ENCODE results near the gene TSGA10. TPM values are rescaled to one million over a fixed set of nuclear protein-coding genes. Genes with fewer than 3 reads are reported as not detected.
"Not testable (repeated sequence)": the region's sequence is repeated elsewhere in the genome, so short reads cannot be mapped to it uniquely, and the experiment has no call there.

Gene TSGA10
- total RNA-seq = 10 to 100 TPM; 15.0 to 17.1 TPM

- ATAC-seq (peak; percentile 99), DNase-seq (peak; percentile 89 to 94 (median 94))
- TF ChIP-seq CTCF (IDR thresholded peaks at IDR 0.05) = peak in 1 of 7 experiments; percentile 19
- TF ChIP-seq POLR2A (IDR thresholded peaks at IDR 0.05) = peak; percentile 84 to 94 (median 92)
- H3K4me3 ChIP-seq = peak within 1 kb of the TSS; percentile 17 to 66
- intact Hi-C loops (cut with DNase I) = no loop called here
- 0% methylated on average over 30 to 70 of the region's 70 CpGs for WGBS, 2 donors
- no peaks in the 10 kb centered on the region for H3K27me3 ChIP-seq
- H3K9me3 ChIP-seq = no peaks in the 10 kb centered on the region
- no peaks in the 10 kb centered on the region for H3K36me3 ChIP-seq (replicated peaks in 1 of 2; ENCODE audit: insufficient read depth in 1 of 2, low read depth in 2 of 2)
- peaks cover 24% of the 10 kb centered on the region for H3K4me1 ChIP-seq
- H3K27ac ChIP-seq = peak within 1 kb of the TSS; percentile 68 to 98 (median 91)
Measured at GRCh38 chr2:99154643-99155536, at the start of gene TSGA10, which contains the start of gene LIPT1. TSS of gene TSGA10 (minus strand) at chr2:99154942. CDS start at chr2:99109439, 45,503 bp downstream. TSS of gene LIPT1 (plus strand) at chr2:99154967. CDS start at chr2:99161958, 6,991 bp downstream.

GRCh38 chr2:99201959-99202678 lies 47.4 kb upstream of the TSGA10 start:
- 84 to 94% methylated on average over 4 of the region's 4 CpGs for WGBS, 2 donors
- intact Hi-C loops (cut with DNase I) = no loop called here
- TF ChIP-seq POLR2A (IDR thresholded peaks at IDR 0.05) = no peak
- TF ChIP-seq CTCF (IDR thresholded peaks at IDR 0.05) = peak in 1 of 7 experiments; percentile 12
- no peak overlapping the region for H3K27ac ChIP-seq
- ATAC-seq (no peak), DNase-seq (no peak)
- H3K4me3 ChIP-seq = no peak overlapping the region
- no peaks in the 10 kb centered on the region for H3K4me1 ChIP-seq
- H3K27me3 ChIP-seq = no peaks in the 10 kb centered on the region
- peaks cover 0 to 10% of the 10 kb centered on the region in 2 donors for H3K36me3 ChIP-seq (replicated peaks in 1 of 2; ENCODE audit: insufficient read depth in 1 of 2, low read depth in 2 of 2)
- H3K9me3 ChIP-seq = no peaks in the 10 kb centered on the region

- intact Hi-C loops (cut with DNase I) = no loop called here
- no peak overlapping the region for H3K27ac ChIP-seq
- peaks cover 0 to 23% of the 10 kb centered on the region in 2 donors for H3K36me3 ChIP-seq (replicated peaks in 1 of 2; ENCODE audit: insufficient read depth in 1 of 2, low read depth in 2 of 2)
- no peak overlapping the region for H3K4me3 ChIP-seq
- no peaks in the 10 kb centered on the region for H3K27me3 ChIP-seq
- DNase-seq (no peak), ATAC-seq (no peak)
- no peaks in the 10 kb centered on the region for H3K9me3 ChIP-seq
- no peaks in the 10 kb centered on the region for H3K4me1 ChIP-seq
- 79 to 84% methylated on average over 7 of the region's 7 CpGs for WGBS, 2 donors
- TF ChIP-seq POLR2A (IDR thresholded peaks at IDR 0.05) = no peak
- TF ChIP-seq CTCF (IDR thresholded peaks at IDR 0.05) = no peak
Measured at GRCh38 chr2:99200076-99200800, 45.5 kb upstream of the TSGA10 start.

GRCh38 chr2:99198103-99198841 lies 43.5 kb upstream of the TSGA10 start:
- intact Hi-C loops (cut with DNase I) = no loop called here
- H3K9me3 ChIP-seq = no peaks in the 10 kb centered on the region
- H3K27ac ChIP-seq = no peak overlapping the region
- H3K36me3 ChIP-seq (replicated peaks in 1 of 2; ENCODE audit: insufficient read depth in 1 of 2, low read depth in 2 of 2) = peaks cover 0 to 25% of the 10 kb centered on the region in 2 donors
- no peaks in the 10 kb centered on the region for H3K27me3 ChIP-seq
- H3K4me1 ChIP-seq = no peaks in the 10 kb centered on the region
- no peak overlapping the region for H3K4me3 ChIP-seq
- no peak for DNase-seq
- 79 to 92% methylated on average over 6 of the region's 6 CpGs for WGBS, 2 donors
- no peak for TF ChIP-seq CTCF (IDR thresholded peaks at IDR 0.05)
- no peak for TF ChIP-seq POLR2A (IDR thresholded peaks at IDR 0.05)
- no peak for ATAC-seq

- intact Hi-C loops (cut with DNase I); H3K27ac ChIP-seq; H3K4me3 ChIP-seq; ATAC-seq; H3K27me3 ChIP-seq; H3K9me3 ChIP-seq; H3K4me1 ChIP-seq; DNase-seq: not testable (repeated sequence)
- H3K36me3 ChIP-seq (replicated peaks in 1 of 2; ENCODE audit: insufficient read depth in 1 of 2, low read depth in 2 of 2) = peaks cover 0 to 20% of the 10 kb centered on the region in 2 donors
- 98 to 100% methylated on average over 4 of the region's 4 CpGs for WGBS, 2 donors
Measured at GRCh38 chr2:99192364-99192763, 37.6 kb upstream of the TSGA10 start.

All from body of pancreas (tissue), 4 donors.